Upper lobe of right lung (tissue), 1 donor: ENCODE data around the gene SLC26A9. TPM values are rescaled to one million over a fixed set of nuclear protein-coding genes. Genes with fewer than 3 reads are reported as not detected.

Experiments used
- ATAC-seq: fragments of 200-7000 bp; cut with Tn5 transposase; one replicate; pipeline ENCODE4 v1.9.1; 2020; ENCODE audit warnings: mild to moderate bottlenecking, moderate library complexity
- DNase-seq: peaks from one replicate; pipeline ENCODE4 v3.0.0-alpha.2; 2020
- H3K27ac ChIP-seq: fragments of 200-600 bp; one replicate; pipeline ENCODE4 v1.8.0; 2022
- H3K27me3 ChIP-seq: fragments of 200-600 bp; one replicate; pipeline ENCODE4 v1.8.0; 2022; ENCODE audit warnings: mild to moderate bottlenecking
- H3K36me3 ChIP-seq: fragments of 200-600 bp; one replicate; pipeline ENCODE4 v1.8.0; 2022
- H3K4me1 ChIP-seq: fragments of 200-600 bp; one replicate; pipeline ENCODE4 v1.8.0; 2022
- H3K4me3 ChIP-seq: fragments of 200-600 bp; one replicate; pipeline ENCODE4 v1.8.0; 2022; ENCODE audit warnings: mild to moderate bottlenecking
- H3K9me3 ChIP-seq: fragments of 200-600 bp; one replicate; pipeline ENCODE4 v1.8.0; 2022
- CTCF ChIP-seq: fragments of 200-600 bp; IDR thresholded peaks from one replicate; pipeline ENCODE4 v1.8.0; 2022; ENCODE audit warnings: antibody characterized with exemption
- intact Hi-C: fragments of 100-400 bp; cut with DNase I; formaldehyde crosslinking; loops from one replicate; pipeline ENCODE4 v1.11.0; 2022
- total RNA-seq: library from RNA; stranded (reverse); fragmentation: NEBNext Ultra II Directional; extraction: Animal tissue kit (Norgen Biotek cat#: 25700); gene quantifications from one replicate; pipeline ENCODE4 v1.2.1, GENCODE V29; 2021
- donor health status: DM: no; HTN: yes; CAD: no; lungs with severe emphysema.

The SLC26A9 gene
- total RNA-seq, 1 donor from 2014 or later, result 21.7 TPM

- Histone ChIP-seq H3K9me3 (no peaks in the 10 kb centered on the region), H3K27me3 (no peaks in the 10 kb centered on the region), H3K27ac (no peak overlapping the region), H3K36me3 (no peaks in the 10 kb centered on the region), H3K4me1 (no peaks in the 10 kb centered on the region), H3K4me3 (no peak overlapping the region)
- no peak for TF ChIP-seq CTCF
- intact Hi-C loops, result no loop called here
- ATAC-seq, result no peak
- DNase-seq, result no peak
Observed at GRCh38 chr1:205950826-205951549, 7.7 kb upstream of the SLC26A9 start.

- Histone ChIP-seq H3K27ac (no peak overlapping the region), H3K4me3 (no peak overlapping the region), H3K27me3 (no peaks in the 10 kb centered on the region), H3K36me3 (no peaks in the 10 kb centered on the region), H3K4me1 (no peaks in the 10 kb centered on the region), H3K9me3 (no peaks in the 10 kb centered on the region)
- TF ChIP-seq CTCF, result no peak
- intact Hi-C loops, result no loop called here
- ATAC-seq, result peak; percentile 5
- DNase-seq, result no peak
Observed at GRCh38 chr1:205950280-205950679, 7.0 kb upstream of the SLC26A9 start.

GRCh38 chr1:205949753-205950152 lies 6.5 kb upstream of the SLC26A9 start:
- DNase-seq, result peak; percentile 57
- Histone ChIP-seq H3K4me1 (no peaks in the 10 kb centered on the region), H3K27me3 (no peaks in the 10 kb centered on the region), H3K36me3 (no peaks in the 10 kb centered on the region), H3K4me3 (no peak overlapping the region), H3K27ac (no peak overlapping the region), H3K9me3 (no peaks in the 10 kb centered on the region)
- no peak for ATAC-seq
- intact Hi-C loops, result no loop called here
- TF ChIP-seq CTCF, result no peak

GRCh38 chr1:205948886-205949285 lies 5.6 kb upstream of the SLC26A9 start:
- no peaks in the 10 kb centered on the region for H3K4me1 ChIP-seq
- TF ChIP-seq CTCF, result no peak
- no peak overlapping the region for H3K27ac ChIP-seq
- intact Hi-C loops, result no loop called here
- no peaks in the 10 kb centered on the region for H3K9me3 ChIP-seq
- H3K27me3 ChIP-seq, result no peaks in the 10 kb centered on the region
- H3K36me3 ChIP-seq, result no peaks in the 10 kb centered on the region
- ATAC-seq (no peak), DNase-seq (peak; percentile 33)
- no peak overlapping the region for H3K4me3 ChIP-seq

GRCh38 chr1:205948039-205948438 lies 4.8 kb upstream of the SLC26A9 start:
- no peak for TF ChIP-seq CTCF
- no peak overlapping the region for H3K4me3 ChIP-seq
- peak; percentile 28 for ATAC-seq
- H3K9me3 ChIP-seq, result no peaks in the 10 kb centered on the region
- peak; percentile 40 for DNase-seq
- no peaks in the 10 kb centered on the region for H3K27me3 ChIP-seq
- no peaks in the 10 kb centered on the region for H3K4me1 ChIP-seq
- H3K27ac ChIP-seq, result no peak overlapping the region
- intact Hi-C loops, result no loop called here
- H3K36me3 ChIP-seq, result no peaks in the 10 kb centered on the region

GRCh38 chr1:205947024-205947423 lies 3.8 kb upstream of the SLC26A9 start:
- Histone ChIP-seq H3K36me3 (no peaks in the 10 kb centered on the region), H3K27me3 (no peaks in the 10 kb centered on the region), H3K27ac (no peak overlapping the region), H3K9me3 (no peaks in the 10 kb centered on the region), H3K4me3 (no peak overlapping the region), H3K4me1 (no peaks in the 10 kb centered on the region)
- intact Hi-C loops, result no loop called here
- peak; percentile 79 for DNase-seq
- ATAC-seq, result peak; percentile 71
- no peak for TF ChIP-seq CTCF
